ENCODE results near the gene ADCYAP1R1. TPM values are rescaled to one million over a fixed set of nuclear protein-coding genes. Genes with fewer than 3 reads are reported as not detected.

The ADCYAP1R1 gene
- total and polyA plus RNA-seq, 2 of the 8 experiments (the other 6 are each of a cell fraction or from before 2014, with no cell fraction given) = 14.4 to 14.6 TPM

GRCh38 chr7:31129067-31129466, 77.0 kb downstream of the ADCYAP1R1 start (continued):
- no peak for TF ChIP-seq CTBP2 (IDR thresholded peaks at IDR 0.05; ENCODE audit: borderline replicate concordance, insufficient read depth, insufficient read length, low read length)
- TF ChIP-seq CHD2 (IDR thresholded peaks at IDR 0.05; ENCODE audit: low read length) = no peak
- TF ChIP-seq TBP (IDR thresholded peaks at IDR 0.05; ENCODE audit: low read depth, low read length) = no peak
- TF ChIP-seq SRF (IDR thresholded peaks at IDR 0.05; ENCODE audit: low read depth, low read length) = no peak
- TF ChIP-seq USF2 (IDR thresholded peaks at IDR 0.05; ENCODE audit: low read length) = no peak
